HG02798 (cell line): ENCODE measurements around the gene C13orf42.

ENCODE experiments used
- ATAC-seq: cut with Tn5 transposase; IDR thresholded peaks from one replicate; pipeline ENCODE4 v1.9.1; 2021; ENCODE audit warnings: mild to moderate bottlenecking; ENCODE audit not compliant: unreplicated experiment, poor library complexity

C13orf42 gene

DNA sequence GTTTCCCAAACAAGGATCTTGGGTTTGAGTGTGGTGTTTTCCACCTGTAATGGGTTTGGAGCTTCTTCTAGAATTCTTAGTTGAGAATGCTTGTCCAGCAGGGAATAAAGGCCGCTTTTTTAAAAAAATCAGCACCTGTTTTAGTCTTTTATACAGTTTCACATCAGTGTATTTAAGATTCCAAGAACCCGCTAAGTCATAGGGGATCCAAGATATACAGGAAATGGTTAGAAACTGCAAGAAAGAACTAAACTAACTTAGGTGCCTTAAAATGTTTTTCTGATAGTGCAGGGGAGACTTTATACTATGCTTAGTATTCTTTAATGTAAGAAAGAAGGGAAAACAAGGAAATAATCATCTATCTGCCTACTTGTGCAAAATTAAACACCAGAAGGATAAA lies 74.7 kb downstream of the C13orf42 start:
- ATAC-seq, result no peak

DNA sequence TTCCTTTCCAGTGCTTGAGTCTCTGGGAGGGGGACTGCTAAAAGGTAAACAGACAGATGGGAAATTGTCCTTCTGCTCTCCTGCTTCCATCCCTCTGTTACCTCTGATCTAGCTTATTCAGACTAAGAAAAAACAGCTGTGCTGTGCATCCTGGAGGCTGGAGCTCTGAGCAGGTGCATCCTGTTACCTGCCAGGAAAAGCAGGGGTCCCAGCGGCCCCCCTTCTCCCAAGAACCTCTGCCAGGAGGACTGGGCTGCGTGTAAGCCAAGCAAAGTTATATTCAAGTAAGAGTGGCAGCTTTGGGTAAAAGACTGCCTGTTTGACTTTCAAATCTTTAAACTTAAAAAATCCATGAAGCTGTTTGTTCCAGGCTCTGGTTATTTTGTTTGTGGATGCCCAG lies 75.1 kb downstream of the C13orf42 start:
- ATAC-seq, result no peak

DNA sequence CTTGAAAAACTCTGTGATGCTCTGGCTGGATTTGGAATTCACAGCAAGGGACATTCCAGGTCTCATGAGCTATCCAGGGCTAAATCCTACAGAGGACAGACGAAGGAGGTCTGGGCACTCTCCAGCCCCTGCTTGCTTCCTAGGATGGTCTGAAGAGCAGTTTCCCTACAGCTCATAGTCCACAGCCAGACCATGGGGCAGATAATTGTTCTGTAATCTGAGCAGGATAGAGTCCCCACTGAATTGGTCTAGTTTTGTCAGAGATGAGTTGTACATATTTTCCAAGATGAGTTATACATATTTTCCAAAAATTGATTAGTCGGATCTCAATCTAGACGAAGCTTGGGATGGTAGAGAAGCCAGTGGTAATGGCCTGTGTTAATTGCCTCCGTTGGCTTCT lies 75.6 kb downstream of the C13orf42 start:
- ATAC-seq, result no peak

GRCh38 chr13:51034906-51035305 lies 76.2 kb downstream of the C13orf42 start:
- no peak for ATAC-seq

GRCh38 chr13:51033421-51034185 lies 77.5 kb downstream of the C13orf42 start:
- ATAC-seq, result no peak

GRCh38 chr13:51032831-51033230 lies 78.2 kb downstream of the C13orf42 start:
- no peak for ATAC-seq
